Measurements from ENCODE around the gene RBM20.

DNA sequence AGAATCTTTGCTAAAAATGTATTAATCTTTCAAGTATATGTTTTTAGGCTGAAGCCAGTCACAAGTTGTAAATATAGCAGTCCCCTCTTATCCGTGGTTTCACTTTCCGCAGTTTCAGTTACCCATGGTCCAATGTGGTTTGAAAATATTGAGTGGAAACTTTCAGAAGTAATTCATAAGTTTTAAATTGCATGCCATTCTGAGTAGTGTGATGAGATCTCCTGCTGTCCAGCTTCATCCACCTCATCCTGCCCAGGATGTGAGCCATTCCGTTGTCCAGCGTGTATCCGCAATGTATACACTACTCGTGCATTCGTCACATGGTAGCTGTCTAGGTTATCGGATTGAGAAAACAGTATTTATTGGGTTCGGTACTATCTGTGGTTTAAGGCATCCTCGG, 239.8 kb downstream of the RBM20 start:
- TF ChIP-seq POLR2AphosphoS5 (IDR thresholded peaks at IDR 0.05; ENCODE audit: low read depth, low read length), result no peak
- TF ChIP-seq, protein P1, sequence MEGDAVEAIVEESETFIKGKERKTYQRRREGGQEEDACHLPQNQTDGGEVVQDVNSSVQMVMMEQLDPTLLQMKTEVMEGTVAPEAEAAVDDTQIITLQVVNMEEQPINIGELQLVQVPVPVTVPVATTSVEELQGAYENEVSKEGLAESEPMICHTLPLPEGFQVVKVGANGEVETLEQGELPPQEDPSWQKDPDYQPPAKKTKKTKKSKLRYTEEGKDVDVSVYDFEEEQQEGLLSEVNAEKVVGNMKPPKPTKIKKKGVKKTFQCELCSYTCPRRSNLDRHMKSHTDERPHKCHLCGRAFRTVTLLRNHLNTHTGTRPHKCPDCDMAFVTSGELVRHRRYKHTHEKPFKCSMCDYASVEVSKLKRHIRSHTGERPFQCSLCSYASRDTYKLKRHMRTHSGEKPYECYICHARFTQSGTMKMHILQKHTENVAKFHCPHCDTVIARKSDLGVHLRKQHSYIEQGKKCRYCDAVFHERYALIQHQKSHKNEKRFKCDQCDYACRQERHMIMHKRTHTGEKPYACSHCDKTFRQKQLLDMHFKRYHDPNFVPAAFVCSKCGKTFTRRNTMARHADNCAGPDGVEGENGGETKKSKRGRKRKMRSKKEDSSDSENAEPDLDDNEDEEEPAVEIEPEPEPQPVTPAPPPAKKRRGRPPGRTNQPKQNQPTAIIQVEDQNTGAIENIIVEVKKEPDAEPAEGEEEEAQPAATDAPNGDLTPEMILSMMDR (IDR thresholded peaks at IDR 0.05), result no peak
- TF ChIP-seq, protein P2, sequence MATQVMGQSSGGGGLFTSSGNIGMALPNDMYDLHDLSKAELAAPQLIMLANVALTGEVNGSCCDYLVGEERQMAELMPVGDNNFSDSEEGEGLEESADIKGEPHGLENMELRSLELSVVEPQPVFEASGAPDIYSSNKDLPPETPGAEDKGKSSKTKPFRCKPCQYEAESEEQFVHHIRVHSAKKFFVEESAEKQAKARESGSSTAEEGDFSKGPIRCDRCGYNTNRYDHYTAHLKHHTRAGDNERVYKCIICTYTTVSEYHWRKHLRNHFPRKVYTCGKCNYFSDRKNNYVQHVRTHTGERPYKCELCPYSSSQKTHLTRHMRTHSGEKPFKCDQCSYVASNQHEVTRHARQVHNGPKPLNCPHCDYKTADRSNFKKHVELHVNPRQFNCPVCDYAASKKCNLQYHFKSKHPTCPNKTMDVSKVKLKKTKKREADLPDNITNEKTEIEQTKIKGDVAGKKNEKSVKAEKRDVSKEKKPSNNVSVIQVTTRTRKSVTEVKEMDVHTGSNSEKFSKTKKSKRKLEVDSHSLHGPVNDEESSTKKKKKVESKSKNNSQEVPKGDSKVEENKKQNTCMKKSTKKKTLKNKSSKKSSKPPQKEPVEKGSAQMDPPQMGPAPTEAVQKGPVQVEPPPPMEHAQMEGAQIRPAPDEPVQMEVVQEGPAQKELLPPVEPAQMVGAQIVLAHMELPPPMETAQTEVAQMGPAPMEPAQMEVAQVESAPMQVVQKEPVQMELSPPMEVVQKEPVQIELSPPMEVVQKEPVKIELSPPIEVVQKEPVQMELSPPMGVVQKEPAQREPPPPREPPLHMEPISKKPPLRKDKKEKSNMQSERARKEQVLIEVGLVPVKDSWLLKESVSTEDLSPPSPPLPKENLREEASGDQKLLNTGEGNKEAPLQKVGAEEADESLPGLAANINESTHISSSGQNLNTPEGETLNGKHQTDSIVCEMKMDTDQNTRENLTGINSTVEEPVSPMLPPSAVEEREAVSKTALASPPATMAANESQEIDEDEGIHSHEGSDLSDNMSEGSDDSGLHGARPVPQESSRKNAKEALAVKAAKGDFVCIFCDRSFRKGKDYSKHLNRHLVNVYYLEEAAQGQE (IDR thresholded peaks at IDR 0.05; ENCODE audit: insufficient read depth in 1 of 2, low read depth in 2 of 2, low read length in 1 of 2), result no peak

Measured in Panc1 (cell line).